ENCODE data around the gene FRY. TPM values are rescaled to one million over a fixed set of nuclear protein-coding genes. Genes with fewer than 3 reads are reported as not detected.

The FRY gene
- total RNA-seq, 1 experiment from 2014 or later = 3.5 TPM

DNA sequence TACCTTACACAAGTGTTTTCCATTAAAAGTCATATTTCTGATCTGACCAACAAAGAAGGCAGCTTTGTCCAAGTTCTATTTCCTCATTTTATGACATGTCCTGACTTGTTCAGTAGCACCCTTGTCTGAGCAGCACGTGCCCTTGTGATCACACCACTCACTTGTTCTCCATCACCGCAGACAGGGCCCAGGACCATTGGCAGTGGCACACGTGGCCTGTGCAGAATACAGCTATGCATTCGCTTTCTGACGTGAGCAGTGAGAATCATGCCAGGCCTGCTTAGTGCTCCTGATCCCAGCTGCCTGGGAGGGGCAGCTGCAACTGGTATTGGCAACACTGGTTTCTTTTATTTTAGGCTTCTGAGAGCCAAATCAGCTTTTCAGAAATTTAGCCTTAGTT lies 134.2 kb downstream of the FRY start:
- DNase-seq (ENCODE audit: low read depth) = no peak

DNA sequence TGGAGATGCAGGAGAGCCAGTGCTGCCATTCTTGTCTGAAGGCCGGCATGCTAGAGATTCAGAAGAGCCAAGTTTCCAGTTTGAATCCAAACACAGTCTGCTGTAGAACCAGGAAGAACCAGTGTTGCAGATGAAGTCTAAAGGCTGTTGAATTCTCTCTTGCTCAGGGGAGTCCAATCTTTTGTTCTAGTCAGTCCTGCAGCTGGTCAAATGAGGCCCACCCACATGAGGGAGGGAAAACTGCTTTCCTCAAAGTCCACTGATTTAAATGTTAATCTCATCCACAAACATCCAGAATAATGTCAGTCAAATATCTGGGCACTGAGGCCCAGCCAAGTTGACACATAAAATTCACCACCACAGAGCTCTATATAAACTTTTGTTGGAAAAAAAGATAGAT lies 136.6 kb downstream of the FRY start:
- no peak for DNase-seq (ENCODE audit: low read depth)

DNA sequence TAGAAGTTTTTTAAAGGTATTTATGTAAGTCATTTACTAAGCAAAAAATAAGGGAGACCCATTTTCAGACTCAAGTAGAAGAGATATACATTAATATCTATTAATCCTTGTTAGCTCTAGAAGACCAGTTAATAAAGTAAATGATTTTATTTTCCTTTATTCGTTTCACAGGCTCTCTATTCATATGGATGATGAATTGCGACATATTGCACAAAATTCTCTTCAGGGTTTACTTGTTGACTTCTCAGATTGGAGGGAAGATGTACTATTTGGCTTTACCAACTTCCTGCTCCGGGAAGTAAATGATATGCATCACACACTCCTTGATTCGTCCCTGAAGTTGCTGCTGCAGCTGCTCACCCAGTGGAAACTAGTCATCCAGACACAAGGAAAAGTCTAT lies 139.3 kb downstream of the FRY start:
- DNase-seq (ENCODE audit: low read depth) = no peak

DNA sequence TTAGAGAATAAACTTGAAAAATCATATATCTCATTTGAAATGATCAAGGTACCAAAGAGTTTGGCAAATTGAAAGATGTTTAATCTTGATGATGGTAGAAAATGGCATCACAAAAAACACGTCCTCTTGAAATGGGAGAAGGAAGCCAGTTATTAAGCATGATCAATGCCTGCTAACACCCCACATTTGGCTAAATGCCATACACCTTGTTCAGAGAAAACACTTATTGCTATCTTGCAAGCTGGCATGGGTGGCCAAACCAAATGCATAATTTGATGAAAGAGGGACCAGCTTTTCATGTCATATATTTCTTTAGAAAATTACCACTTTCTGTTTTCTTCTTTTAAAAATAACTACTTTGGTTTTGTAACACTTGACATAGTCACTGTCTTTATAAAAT lies 142.3 kb downstream of the FRY start:
- DNase-seq (ENCODE audit: low read depth) = no peak

DNA sequence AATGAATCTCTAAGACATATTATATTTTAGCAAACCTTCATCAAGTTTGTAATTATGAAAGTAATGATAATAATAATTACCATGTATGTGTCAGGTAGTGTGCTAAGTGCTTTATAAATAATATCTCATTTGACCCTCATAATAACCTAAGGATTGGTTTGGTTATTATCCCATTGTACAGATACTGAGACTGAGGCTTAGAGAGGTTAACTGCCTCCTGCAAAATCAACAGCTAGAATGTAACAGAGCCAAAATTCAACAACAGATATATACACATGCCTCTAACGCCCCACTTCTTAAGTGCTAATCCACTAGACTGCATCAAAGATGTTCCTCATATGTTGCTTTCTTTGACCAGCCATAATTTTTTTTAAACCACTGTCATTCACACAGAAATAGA lies 142.8 kb downstream of the FRY start:
- no peak for DNase-seq (ENCODE audit: low read depth)

DNA sequence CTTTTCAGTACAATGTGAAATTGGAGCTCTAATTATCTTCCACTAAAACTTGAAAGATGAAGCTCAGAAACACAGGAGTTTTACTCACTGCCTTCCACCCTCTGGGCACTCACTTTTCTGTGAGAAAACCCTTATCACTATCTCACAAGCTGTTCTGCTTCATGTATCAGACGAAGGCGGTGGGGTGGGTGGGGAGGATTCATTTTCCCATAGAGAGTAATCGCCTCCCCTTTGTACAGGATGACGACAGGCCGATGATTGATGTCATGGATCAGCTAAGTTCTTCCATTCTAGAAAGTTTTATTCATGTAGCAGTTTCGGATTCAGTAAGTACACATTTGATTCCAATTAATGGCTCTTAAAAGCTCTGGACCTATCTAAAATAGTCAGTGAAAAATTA lies 143.7 kb downstream of the FRY start:
- no peak for DNase-seq (ENCODE audit: low read depth)

DNA sequence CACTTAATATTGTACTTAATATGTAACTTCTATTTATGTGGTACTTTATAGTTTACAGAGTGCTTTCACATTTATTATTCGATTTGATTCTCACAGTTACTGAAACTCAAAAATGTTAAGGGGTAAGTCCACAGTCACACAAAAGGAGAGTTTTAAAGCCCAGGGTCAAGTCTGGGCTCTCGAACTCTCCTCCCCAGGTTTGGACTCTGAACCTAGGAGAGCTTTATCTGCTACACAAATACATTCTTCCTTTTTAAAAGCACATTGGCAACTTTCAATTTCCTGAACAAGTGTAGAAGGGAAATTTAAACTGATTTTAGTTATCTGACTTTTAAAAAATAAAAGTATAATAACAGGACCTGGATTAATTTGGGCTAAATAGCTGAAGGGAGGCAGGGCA lies 144.4 kb downstream of the FRY start:
- DNase-seq (ENCODE audit: low read depth) = no peak

DNA sequence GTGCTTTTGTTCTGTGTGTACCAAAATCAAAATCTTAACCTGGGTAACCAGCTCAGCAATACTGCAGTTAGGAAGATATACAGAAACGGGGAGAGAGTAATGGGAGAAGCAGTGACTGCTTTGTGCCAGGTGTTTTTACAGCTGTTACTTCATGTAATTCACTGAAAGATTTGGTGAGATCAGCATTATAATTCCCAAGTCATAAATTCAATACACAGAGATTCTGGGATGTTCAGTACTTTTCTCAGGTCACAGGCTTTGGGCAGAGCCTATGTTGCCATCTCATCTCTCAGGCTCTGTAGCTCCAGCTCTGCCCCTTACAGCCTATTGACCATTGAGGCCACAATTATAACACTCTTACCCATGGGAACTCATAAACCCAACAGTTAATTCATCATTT lies 145.1 kb downstream of the FRY start:
- DNase-seq (ENCODE audit: low read depth) = no peak

DNA sequence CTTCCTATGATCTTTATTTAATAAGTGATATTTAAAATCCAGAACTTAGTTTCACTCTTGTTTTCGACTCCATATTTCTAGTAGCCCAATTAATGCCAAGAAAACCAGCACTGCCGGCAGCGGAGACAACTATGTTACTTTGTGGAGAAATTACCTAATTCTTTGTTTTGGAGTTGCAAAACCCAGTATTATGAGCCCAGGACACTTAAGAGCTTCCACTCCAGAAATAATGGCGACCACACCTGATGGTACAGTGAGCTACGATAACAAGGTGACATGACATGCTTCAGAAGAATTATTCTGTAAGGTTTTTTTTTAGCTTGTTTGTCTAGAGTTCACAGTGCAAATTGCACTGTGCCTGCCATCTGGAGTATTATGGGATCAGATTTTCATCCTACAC lies 147.2 kb downstream of the FRY start:
- DNase-seq (ENCODE audit: low read depth) = no peak

DNA sequence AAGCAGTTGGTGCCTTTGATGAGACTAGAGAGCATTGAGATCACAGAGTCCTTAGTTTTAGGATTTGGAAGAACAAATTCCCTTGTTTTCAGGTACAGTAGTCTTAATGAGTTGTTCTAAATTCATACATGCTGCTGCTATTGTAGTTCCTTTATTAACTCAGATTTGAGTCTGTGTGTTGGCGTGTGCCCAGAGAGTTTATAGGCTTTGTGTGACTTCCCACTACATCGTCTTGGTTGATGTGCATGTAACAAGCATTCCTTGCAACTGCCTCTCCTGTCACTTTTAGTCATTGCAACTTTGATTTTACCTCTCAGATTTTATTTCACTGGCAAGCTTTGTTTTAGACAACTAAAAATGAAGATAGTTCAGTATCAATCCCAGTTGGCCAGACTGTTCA lies 148.1 kb downstream of the FRY start:
- DNase-seq (ENCODE audit: low read depth) = no peak

DNA sequence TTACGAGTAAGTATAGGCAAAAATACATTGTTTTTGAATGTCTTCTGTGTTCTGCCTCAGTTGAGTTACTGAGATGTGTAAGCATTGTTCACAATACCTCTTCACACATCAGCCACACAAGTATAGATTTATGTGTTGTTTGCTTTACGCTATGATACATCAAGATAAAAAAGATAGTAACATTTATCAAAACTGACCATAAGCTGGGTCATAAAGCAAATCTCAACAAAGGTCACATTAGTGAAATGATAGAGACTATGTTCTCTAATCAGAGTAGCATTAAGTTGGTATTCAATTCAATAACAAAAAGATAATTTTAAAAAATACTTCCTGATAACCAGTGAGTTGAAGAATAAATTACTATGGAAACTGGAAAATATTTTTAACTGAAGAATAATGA lies 156.1 kb downstream of the FRY start:
- DNase-seq (ENCODE audit: low read depth) = no peak

DNA sequence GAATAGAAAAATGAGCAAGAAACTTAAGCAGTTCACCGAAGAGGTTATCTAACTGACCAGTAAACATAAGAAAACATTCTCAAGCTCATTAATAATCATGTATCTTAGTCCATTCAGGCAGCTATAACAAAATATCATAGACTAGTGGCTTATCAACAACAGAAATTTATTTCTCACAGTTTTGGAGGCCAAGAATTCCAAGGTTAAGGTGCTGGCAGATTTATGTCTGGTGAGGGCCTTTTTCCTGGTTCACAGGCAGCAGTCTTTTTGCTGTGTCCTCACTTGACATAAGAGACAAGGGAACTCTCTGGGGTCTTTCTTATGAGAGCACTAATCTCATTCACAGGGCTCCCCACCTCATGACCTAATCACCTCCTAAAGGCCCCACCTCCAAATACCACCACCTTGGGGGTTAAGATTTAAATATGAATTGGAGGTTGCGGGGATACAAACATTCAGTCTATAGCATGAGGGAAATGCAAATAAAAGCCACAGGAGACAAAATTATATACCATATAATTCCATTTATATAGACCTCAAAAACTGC lies 160.0 kb downstream of the FRY start:
- DNase-seq (ENCODE audit: low read depth) = no peak

DNA sequence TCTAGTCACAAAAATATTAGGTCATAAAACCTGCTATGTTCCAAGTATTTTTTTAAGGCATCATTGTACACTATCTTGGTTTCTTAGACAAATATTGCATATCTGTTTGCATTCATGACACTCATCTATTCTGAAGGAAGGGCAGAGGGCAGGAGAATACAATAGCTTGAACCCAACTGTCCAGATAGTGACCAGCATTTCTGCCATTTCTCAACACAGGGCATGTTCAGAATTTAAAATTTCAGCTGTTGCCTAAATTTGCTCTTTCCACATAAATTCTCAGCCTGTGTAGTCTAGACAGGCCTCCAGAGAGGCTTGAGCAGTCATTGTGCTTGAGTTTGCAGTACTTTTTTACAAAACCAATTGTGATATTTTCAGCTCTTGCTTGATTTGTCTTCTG lies 164.1 kb downstream of the FRY start:
- DNase-seq (ENCODE audit: low read depth) = no peak

DNA sequence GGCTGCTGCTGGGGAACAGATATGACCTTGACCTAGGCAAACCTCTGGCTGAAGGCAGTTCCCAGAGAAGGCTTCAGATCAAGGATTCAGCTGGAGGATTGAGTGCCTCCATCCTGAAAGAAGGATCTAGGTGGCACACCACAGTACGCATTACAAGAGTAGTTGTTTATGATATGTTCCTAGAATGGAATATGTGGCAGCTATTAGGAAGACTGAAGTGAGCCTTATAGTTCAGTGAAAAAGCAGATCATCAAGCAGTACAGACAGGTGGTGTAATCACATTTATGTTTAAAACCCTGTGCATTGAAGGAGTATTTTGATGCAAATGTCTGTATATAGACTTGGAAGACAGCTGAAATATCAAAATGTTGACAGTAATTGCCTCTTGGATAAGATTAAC lies 167.6 kb downstream of the FRY start:
- no peak for DNase-seq (ENCODE audit: low read depth)

DNA sequence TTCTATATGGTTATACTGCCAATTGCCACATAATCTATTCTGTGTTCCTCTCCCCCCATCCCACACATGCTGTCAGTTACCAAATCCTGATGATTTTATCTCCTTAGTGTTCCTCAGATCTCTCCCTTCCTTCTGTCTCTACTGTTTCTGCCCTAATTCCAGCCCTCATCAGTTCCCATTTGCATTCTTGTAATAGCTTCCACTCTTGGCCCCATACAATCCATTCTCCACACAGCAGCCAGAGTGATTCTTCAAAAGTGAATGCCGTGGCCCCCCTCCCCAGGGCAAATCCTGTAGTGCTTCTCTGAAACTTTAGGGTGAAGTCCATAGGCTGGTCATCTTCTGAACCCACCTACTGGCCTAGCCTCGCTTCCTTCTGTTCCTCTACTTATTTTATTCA lies 169.2 kb downstream of the FRY start:
- no peak for DNase-seq (ENCODE audit: low read depth)

DNA sequence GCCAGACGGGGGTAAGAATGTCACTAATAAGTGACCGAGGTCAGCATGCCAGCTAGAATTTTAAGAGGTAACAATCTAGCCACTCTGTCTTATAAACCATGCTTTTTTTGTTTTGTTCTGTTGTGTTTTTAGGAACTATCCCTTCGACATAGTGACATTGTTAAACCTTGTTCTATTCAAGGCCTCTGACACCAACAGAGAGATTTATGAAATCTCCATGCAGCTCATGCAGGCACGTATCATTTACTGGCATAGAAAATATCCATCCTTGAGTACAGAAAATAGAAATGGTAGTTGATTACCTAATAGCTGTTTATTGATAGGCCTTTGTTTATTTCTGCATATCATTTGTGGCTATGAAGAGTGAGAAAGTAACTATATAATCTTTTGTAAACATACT lies 170.2 kb downstream of the FRY start:
- no peak for DNase-seq (ENCODE audit: low read depth)

DNA sequence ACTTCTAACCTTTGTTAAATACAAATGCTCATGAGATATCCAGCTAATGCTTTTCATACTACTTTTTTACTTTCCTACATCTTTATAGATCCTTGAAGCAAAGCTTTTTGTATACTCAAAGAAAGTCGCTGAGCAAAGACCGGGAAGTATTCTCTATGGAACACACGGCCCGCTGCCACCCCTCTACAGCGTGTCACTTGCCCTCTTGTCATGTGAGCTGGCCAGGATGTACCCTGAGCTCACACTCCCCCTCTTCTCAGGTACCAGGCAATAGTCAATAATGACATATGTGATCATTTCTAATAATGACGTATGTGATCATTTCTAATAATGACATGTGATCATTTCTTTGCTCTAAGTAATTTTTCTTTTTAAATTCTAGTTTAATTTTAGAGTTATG lies 170.7 kb downstream of the FRY start:
- no peak for DNase-seq (ENCODE audit: low read depth)

DNA sequence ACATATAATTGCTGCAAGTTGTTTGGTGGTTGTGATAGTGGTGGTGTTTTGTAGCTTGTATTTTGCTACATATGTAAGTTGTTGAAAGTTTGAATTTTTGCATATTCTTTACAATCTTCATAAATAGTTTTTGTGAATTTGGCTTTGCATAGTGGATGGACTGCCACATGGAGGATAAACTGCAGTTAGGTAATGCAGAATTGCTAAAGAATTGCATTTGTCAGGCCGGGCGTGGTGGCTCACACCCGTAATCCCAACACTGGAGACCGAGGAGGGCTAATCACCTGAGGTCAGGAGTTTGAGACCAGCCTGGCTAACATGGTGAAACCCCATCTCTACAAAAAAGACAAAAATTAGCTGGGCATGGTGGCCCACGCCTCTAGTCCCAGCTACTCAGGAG lies 171.6 kb downstream of the FRY start:
- no peak for DNase-seq (ENCODE audit: low read depth)

DNA sequence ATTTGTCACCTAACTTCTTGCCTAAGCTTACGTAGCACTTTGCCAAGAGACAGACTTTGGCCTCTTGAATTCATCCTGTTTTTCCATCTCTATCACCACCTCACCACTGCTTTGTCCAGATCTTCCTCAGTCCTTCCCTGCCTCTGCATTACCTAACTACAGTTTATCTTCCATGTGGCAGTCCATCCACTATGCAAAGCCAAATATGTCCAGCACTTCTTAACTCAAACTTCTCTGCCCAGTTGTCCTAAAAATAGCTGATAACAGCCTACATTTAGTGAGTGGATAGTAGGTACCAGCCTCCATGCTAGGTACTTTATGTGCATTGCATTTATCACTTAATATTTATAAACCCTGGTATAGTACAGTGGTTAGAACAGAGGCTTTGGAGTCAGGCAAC lies 172.2 kb downstream of the FRY start:
- no peak for DNase-seq (ENCODE audit: low read depth)

DNA sequence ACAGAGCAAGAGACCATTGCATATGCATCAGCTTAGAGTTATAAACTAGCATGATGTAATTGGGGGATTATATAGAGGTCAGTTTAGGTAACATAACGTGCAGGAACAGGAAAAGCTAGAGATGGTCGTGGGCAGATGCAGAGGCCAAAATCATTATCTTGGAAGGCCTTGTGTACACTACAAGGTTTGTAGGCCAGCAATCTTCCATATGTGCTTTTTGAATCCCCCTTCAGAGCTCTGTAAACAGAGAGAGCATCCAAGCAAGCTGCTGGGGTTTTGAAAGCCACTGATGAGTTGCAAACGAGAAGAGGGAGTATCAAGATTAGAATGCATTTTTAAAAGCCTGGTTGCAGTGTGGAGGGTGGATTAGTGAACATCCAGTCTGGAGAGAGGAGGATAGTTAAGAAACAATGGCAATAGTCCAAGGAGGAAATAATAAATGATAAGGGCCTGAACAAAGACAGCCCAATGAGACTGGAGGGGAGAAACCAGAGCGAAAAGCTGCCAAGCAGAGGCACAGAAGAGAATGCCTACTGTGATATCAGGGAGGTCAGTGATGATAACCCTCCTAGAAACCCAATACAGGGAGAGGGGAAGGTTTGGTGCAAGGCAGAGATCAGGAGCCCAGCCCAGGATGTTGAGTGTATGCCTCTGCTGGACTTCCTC lies 174.0 kb downstream of the FRY start:
- no peak for DNase-seq (ENCODE audit: low read depth)

DNA sequence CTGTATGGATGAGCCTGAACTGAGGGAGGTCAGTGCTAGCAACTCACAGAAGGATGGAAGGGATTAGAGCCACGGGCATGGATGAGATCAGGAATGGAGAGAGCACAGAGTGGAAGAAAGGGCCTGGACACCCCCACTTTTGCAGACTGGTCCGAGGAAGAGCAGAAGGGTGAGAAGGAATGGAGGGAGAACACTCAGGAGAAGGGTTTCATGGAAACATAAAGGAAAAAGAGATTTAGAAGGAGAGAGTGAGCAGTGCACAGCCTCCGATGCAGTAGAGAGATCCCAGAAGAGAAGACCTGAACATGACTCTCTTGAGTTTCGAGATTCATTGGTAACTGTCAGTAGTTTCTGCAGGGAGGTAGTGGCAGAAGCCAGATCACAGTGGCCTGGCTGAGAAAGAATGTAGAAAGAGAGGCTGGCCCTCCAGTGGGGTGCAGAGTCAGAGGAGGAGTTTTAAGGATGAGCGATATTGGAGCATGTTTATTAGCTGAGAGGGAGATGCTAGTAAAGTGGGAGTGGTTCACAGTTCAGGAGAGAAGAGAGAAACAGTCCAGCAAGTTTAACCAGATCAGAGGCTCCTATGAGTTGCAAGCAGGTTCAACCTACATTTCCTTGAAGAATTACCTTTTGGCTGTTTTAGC lies 174.6 kb downstream of the FRY start:
- DNase-seq (ENCODE audit: low read depth) = no peak

DNA sequence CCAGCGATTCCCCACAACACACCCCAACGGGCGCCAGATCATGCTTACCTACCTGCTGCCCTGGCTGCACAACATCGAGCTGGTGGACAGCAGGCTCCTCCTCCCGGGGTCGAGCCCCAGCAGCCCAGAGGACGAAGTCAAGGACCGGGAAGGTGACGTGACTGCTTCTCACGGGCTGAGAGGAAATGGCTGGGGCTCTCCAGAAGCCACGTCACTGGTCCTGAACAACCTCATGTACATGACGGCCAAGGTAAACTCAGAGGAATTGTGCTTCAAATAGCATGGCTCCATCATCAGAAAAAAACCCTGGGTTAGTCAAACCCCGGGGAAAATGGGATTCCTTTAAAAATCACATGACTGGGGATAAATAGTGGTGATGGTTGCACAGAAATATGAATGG lies 177.3 kb downstream of the FRY start:
- no peak for DNase-seq (ENCODE audit: low read depth)

DNA sequence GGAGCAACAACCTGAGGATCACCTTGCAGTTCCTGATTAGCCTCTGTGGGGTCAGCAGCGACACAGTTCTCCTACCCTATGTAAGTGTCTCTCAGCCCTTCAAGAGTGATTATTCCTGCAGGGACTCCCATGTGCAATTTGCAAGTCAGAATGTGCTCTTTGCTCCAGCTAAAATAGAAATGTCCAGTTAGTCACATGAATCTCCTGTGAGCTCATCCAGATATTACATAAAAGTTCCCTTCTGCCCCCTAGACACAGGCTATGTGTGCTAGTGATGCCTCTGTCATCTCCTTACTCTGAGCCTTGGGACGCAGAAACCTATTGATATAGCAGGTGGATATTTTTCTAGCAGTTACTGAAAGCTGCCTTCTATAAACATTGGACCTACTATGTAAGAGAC lies 178.1 kb downstream of the FRY start:
- DNase-seq (ENCODE audit: low read depth) = no peak
